Caco-2 (cell line): Measurements from ENCODE around the gene NKAIN2. TPM values are rescaled to one million over a fixed set of nuclear protein-coding genes. Genes with fewer than 3 reads are reported as not detected.

Source experiments
- BruUV-seq: library from RNA; stranded (reverse); fragments of 400-500 nt; replicated peaks from 2 replicates; lab custom pipeline; 2021; lab: Mats Ljungman, UMichigan
- CTCF ChIA-PET: fragments of 300-600 bp; sonication (Branson Sonifier 250); formaldehyde crosslinking; loops from one replicate; lab custom pipeline; 2022; ENCODE audit warnings: antibody characterized with exemption; lab: Charles Lee
- POLR2A ChIA-PET: fragments of 300-600 bp; sonication (Branson Sonifier 250); formaldehyde crosslinking; loops from one replicate; lab custom pipeline; 2022; ENCODE audit warnings: antibody characterized with exemption; lab: Charles Lee
- DNase-seq, 2 experiments: peaks; one replicate each; pipeline versions ENCODE4 v3.0.0 to v3.0.0-alpha.2; 2020 to 2022
- H3K27me3 ChIP-seq: replicated peaks from 2 replicates; pipeline ENCODE4 v1.6.0; 2011; ENCODE audit warnings: low read length; ENCODE audit not compliant: control insufficient read depth, insufficient read depth
- H3K36me3 ChIP-seq: 2 replicates; pipeline ENCODE4 v1.5.1; 2011; ENCODE audit warnings: low read length; ENCODE audit not compliant: control insufficient read depth, insufficient read depth
- H3K4me1 ChIP-seq: fragments of 250-450 bp; sonication (Bioruptor Pico); 2 replicates; pipeline ENCODE4 v1.5.1; 2020; ENCODE audit warnings: mild to moderate bottlenecking
- H3K4me3 ChIP-seq: 2 replicates; pipeline ENCODE4 v1.5.1; 2011; ENCODE audit warnings: low read depth, mild to moderate bottlenecking, control low read depth, low read length
- H3K9me3 ChIP-seq: fragments of 250-450 bp; sonication (Bioruptor Pico); 2 replicates; pipeline ENCODE4 v1.5.1; 2020; ENCODE audit warnings: mild to moderate bottlenecking, moderate library complexity
- H3K27ac Mint-ChIP-seq: one replicate; pipeline ENCODE4 v1.8.0; 2022; ENCODE audit warnings: mixed read lengths; ENCODE audit not compliant: unreplicated experiment
- H3K27me3 Mint-ChIP-seq: one replicate; pipeline ENCODE4 v1.8.0; 2022; ENCODE audit warnings: mixed read lengths; ENCODE audit not compliant: insufficient read depth, unreplicated experiment
- H3K36me3 Mint-ChIP-seq: one replicate; pipeline ENCODE4 v1.8.0; 2022; ENCODE audit warnings: mild to moderate bottlenecking, mixed read lengths; ENCODE audit not compliant: insufficient read depth, unreplicated experiment
- H3K4me1 Mint-ChIP-seq: one replicate; pipeline ENCODE4 v1.8.0; 2022; ENCODE audit warnings: low read depth, mixed read lengths; ENCODE audit not compliant: unreplicated experiment
- H3K4me3 Mint-ChIP-seq: one replicate; pipeline ENCODE4 v1.8.0; 2022; ENCODE audit warnings: mild to moderate bottlenecking, moderate library complexity, mixed read lengths; ENCODE audit not compliant: unreplicated experiment
- H3K9me3 Mint-ChIP-seq: one replicate; pipeline ENCODE4 v1.8.0; 2022; ENCODE audit warnings: mixed read lengths; ENCODE audit not compliant: unreplicated experiment
- intact Hi-C: fragments of 100-400 bp; cut with micrococcal nuclease; formaldehyde crosslinking; loops from one replicate; pipeline ENCODE4 v1.10.0; 2022; ENCODE audit not compliant: unreplicated experiment
- total RNA-seq: library from RNA; stranded (reverse); gene quantifications from 2 replicates; pipeline ENCODE4 v1.2.3, GENCODE V29; 2022
- TF ChIP-seq, protein P1 (sequence below), 2 experiments: fragments of 200-600 bp in 1 of 2; IDR thresholded peaks; 1 replicate in 1 of 2; 2 replicates in 1 of 2; pipeline versions ENCODE4 v1.5.1 to v1.8.0; 2011 to 2022; ENCODE audit warnings: antibody characterized with exemption in 1 of 2, control low read depth in 1 of 2, inconsistent platforms in 1 of 2, low read depth in 1 of 2, low read length in 1 of 2, mild to moderate bottlenecking in 1 of 2, moderate library complexity in 1 of 2; ENCODE audit not compliant: insufficient read depth in 1 of 2, severe bottlenecking in 1 of 2, unreplicated experiment in 1 of 2

NKAIN2 gene
- total RNA-seq, 1 experiment from 2014 or later, result not detected

- DNase-seq, result no peak
- Histone ChIP-seq H3K4me3 (no peak overlapping the region), H3K4me1 (no peaks in the 10 kb centered on the region), H3K9me3 (no peaks in the 10 kb centered on the region), H3K27me3 (no peaks in the 10 kb centered on the region), H3K36me3 (no peaks in the 10 kb centered on the region)
- ChIA-PET CTCF (no interaction called here), POLR2A (no interaction called here)
- Mint-ChIP-seq H3K9me3 (no peaks in the 10 kb centered on the region), H3K27me3 (peaks cover 10% of the 10 kb centered on the region), H3K4me3 (no peak overlapping the region), H3K4me1 (no peaks in the 10 kb centered on the region), H3K27ac (no peak overlapping the region), H3K36me3 (no peaks in the 10 kb centered on the region)
- intact Hi-C loops, result no loop called here
- TF ChIP-seq, protein P1, sequence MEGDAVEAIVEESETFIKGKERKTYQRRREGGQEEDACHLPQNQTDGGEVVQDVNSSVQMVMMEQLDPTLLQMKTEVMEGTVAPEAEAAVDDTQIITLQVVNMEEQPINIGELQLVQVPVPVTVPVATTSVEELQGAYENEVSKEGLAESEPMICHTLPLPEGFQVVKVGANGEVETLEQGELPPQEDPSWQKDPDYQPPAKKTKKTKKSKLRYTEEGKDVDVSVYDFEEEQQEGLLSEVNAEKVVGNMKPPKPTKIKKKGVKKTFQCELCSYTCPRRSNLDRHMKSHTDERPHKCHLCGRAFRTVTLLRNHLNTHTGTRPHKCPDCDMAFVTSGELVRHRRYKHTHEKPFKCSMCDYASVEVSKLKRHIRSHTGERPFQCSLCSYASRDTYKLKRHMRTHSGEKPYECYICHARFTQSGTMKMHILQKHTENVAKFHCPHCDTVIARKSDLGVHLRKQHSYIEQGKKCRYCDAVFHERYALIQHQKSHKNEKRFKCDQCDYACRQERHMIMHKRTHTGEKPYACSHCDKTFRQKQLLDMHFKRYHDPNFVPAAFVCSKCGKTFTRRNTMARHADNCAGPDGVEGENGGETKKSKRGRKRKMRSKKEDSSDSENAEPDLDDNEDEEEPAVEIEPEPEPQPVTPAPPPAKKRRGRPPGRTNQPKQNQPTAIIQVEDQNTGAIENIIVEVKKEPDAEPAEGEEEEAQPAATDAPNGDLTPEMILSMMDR (IDR thresholded peaks at IDR 0.05; ENCODE audit: insufficient read depth in 1 of 2, low read depth in 1 of 2, low read length in 1 of 2, severe bottlenecking in 1 of 2, unreplicated experiment in 1 of 2), result no peak
- no TSS peak for BruUV-seq
These were observed 616.6 kb downstream of the NKAIN2 start for GRCh38 chr6:124420116-124420840.

DNA sequence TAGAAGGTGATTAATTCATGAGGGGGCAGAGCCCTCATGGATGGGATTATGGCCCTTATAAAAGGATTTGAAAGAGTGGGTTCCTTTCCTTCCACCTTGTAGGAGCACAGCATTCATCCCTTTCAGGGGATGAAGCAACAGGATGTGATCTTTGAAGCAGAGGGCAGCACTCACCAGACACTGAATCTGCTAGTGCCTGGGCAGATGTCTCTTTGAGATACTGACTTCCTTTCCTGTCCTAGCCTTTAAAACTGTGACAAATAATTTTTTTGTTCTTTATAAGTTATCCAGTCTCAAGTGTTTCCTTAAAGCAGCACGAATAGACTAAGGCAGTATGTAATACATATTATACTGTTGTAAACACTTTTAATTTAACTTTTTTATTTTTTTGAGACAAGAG, 620.0 kb downstream of the NKAIN2 start:
- no peaks in the 10 kb centered on the region for H3K36me3 Mint-ChIP-seq
- H3K4me3 Mint-ChIP-seq, result no peak overlapping the region
- CTCF ChIA-PET, result no interaction called here

GRCh38 chr6:124430740-124431318, 627.2 kb downstream of the NKAIN2 start:
- intact Hi-C loops, result no loop called here
- Mint-ChIP-seq H3K4me3 (no peak overlapping the region), H3K4me1 (no peaks in the 10 kb centered on the region), H3K9me3 (no peaks in the 10 kb centered on the region), H3K36me3 (no peaks in the 10 kb centered on the region), H3K27ac (no peak overlapping the region), H3K27me3 (no peaks in the 10 kb centered on the region)
- Histone ChIP-seq H3K36me3 (no peaks in the 10 kb centered on the region), H3K27me3 (no peaks in the 10 kb centered on the region), H3K9me3 (no peaks in the 10 kb centered on the region), H3K4me3 (no peak overlapping the region), H3K4me1 (no peaks in the 10 kb centered on the region)
- CTCF ChIA-PET, result no interaction called here
- DNase-seq, result no peak
- POLR2A ChIA-PET, result no interaction called here
- TF ChIP-seq, protein P1 (IDR thresholded peaks at IDR 0.05; ENCODE audit: insufficient read depth in 1 of 2, low read depth in 1 of 2, low read length in 1 of 2, severe bottlenecking in 1 of 2, unreplicated experiment in 1 of 2), result no peak
- BruUV-seq, result no TSS peak

More for the DNA sequence above, 620.0 kb downstream of the NKAIN2 start:
- intact Hi-C loops, result no loop called here
- DNase-seq, result no peak
- Histone ChIP-seq H3K27me3 (no peaks in the 10 kb centered on the region), H3K9me3 (no peaks in the 10 kb centered on the region), H3K36me3 (no peaks in the 10 kb centered on the region), H3K4me1 (no peaks in the 10 kb centered on the region), H3K4me3 (no peak overlapping the region)
- Mint-ChIP-seq H3K27me3 (peaks cover 10% of the 10 kb centered on the region), H3K9me3 (no peaks in the 10 kb centered on the region), H3K4me1 (no peaks in the 10 kb centered on the region), H3K27ac (no peak overlapping the region)
- no TSS peak for BruUV-seq
- TF ChIP-seq, protein P1 (IDR thresholded peaks at IDR 0.05; ENCODE audit: insufficient read depth in 1 of 2, low read depth in 1 of 2, low read length in 1 of 2, severe bottlenecking in 1 of 2, unreplicated experiment in 1 of 2), result no peak
- POLR2A ChIA-PET, result no interaction called here
